H1 (cell line): ENCODE measurements around the gene SEC16A. TPM values are rescaled to one million over a fixed set of nuclear protein-coding genes. Genes with fewer than 3 reads are reported as not detected.

ENCODE experiments used
- RAD21 ChIP-seq, 2 experiments: IDR thresholded peaks in 1 of 2; conservative IDR thresholded peaks in 1 of 2; 2 replicates each; pipeline ENCODE4 v1.6.1; 2011; ENCODE audit warnings: low read depth in 2 of 2, low read length in 2 of 2, improper control_type of control experiment in 1 of 2, inconsistent platforms in 1 of 2, mild to moderate bottlenecking in 1 of 2, moderate library complexity in 1 of 2
- polyA plus RNA-seq, 7 experiments: library from polyadenylated mRNA; depleted of rRNA in 3 of 7; stranded (reverse) in 5 of 7; unstranded in 2 of 7; fragments of >200 nt in 5 of 7; fragments of 200-250 nt in 2 of 7; gene quantifications; 1 replicate in 5 of 7; 2 replicates in 1 of 7; 4 replicates in 1 of 7; pipeline versions ENCODE4 v1.2.1 to v1.2.3, GENCODE V29; 2011 to 2013; ENCODE audit warnings: missing spikeins in 2 of 7, mixed read lengths in 2 of 7
- total RNA-seq: library from RNA; stranded (reverse); fragmentation: NEBNext Ultra II Directional; extraction: Animal tissue kit (Norgen Biotek cat#: 25700); gene quantifications from 2 replicates; pipeline ENCODE4 v1.2.1, GENCODE V29; 2021

The SEC16A gene
- total and polyA plus RNA-seq, 2 of the 8 experiments (the other 6 are each of a cell fraction or from before 2014, with no cell fraction given): 21.6 to 49.0 TPM

GRCh38 chr9:136437430-136437829 lies 45.4 kb downstream of the SEC16A start (continued):
- TF ChIP-seq RAD21 (IDR thresholded peaks at IDR 0.05 in 1 of 2, conservative IDR thresholded peaks at IDR 0.05 in 1 of 2; ENCODE audit: low read depth in 2 of 2, low read length in 2 of 2): no peak
